Panc1 (cell line): ENCODE results near the gene VARS1.

Source experiments
- CTCF ChIP-seq: fragments of 450-650 bp; IDR thresholded peaks from 2 replicates; pipeline ENCODE4 v1.5.1; 2017; ENCODE audit warnings: mild to moderate bottlenecking
- POLR2AphosphoS5 ChIP-seq: IDR thresholded peaks from 2 replicates; pipeline ENCODE4 v1.6.1; 2012; ENCODE audit warnings: mild to moderate bottlenecking, low read depth, low read length, moderate library complexity
- REST ChIP-seq, 2 experiments: IDR thresholded peaks; 2 replicates each; pipeline ENCODE4 v1.6.1; 2011 to 2012; ENCODE audit warnings: low read depth in 2 of 2, control low read depth in 1 of 2, low read length in 1 of 2, mild to moderate bottlenecking in 1 of 2, moderate library complexity in 1 of 2; ENCODE audit not compliant: insufficient read depth in 1 of 2
- TCF7L2 ChIP-seq: IDR thresholded peaks from 2 replicates; pipeline ENCODE4 v1.6.1; 2011; ENCODE audit warnings: mild to moderate bottlenecking, low read depth, low read length, inconsistent platforms

GRCh38 chr6:31811645-31812044 lies 16.1 kb upstream of the VARS1 start:
- TF ChIP-seq CTCF (no peak), TCF7L2 (no peak), REST (IDR thresholded peaks at IDR 0.05; ENCODE audit: insufficient read depth in 1 of 2, low read depth in 2 of 2, low read length in 1 of 2) (no peak), POLR2AphosphoS5 (no peak)
